Smooth muscle cell of the brain vasculature (primary cell): ENCODE measurements around the gene ASPG.

ENCODE experiments used
- DNase-seq: peaks from one replicate; pipeline ENCODE4 v3.0.0-alpha.2; 2012; ENCODE audit warnings: low read depth, low spot score

The ASPG gene

GRCh38 chr14:104093366-104094055 lies 8.0 kb downstream of the ASPG start:
- DNase-seq: no peak

DNA sequence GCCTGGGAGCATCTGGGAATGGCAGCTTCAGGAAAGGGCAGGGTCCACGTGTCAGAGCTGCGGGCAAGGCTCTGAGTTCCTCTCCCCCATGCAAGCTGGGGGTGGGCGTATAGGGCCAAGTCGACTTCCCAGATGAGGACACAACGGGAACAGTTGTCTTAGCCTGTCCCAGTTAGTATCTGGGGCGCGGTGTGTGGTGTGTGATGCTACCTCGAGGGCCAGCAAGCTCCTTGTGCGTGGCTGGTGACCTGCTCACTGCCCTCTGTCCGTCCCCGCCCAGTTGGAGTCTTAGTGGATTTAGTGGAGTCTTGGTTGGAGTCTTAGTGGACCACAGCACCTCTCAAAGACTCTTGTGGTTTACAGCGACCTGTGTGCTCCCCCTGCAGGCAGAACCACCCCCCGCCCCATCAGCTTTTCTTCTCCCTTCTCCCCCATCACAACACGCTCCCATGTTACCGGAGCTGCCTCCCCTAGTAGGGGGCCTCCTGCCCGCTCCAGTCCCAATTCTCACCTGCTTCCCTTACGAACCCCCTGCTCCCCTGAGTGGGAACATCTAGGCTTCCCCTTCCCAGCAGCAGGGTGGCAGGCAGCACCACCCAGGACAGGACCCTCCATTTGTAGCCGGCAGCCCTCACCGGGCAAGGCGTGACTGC lies 8.7 kb downstream of the ASPG start:
- no peak for DNase-seq

GRCh38 chr14:104094709-104095425 lies 9.4 kb downstream of the ASPG start:
- DNase-seq: no peak

- no peak for DNase-seq
Observed at GRCh38 chr14:104095426-104096310, 10.2 kb downstream of the ASPG start.

- no peak for DNase-seq
Observed at GRCh38 chr14:104096318-104096717, 10.8 kb downstream of the ASPG start.

DNA sequence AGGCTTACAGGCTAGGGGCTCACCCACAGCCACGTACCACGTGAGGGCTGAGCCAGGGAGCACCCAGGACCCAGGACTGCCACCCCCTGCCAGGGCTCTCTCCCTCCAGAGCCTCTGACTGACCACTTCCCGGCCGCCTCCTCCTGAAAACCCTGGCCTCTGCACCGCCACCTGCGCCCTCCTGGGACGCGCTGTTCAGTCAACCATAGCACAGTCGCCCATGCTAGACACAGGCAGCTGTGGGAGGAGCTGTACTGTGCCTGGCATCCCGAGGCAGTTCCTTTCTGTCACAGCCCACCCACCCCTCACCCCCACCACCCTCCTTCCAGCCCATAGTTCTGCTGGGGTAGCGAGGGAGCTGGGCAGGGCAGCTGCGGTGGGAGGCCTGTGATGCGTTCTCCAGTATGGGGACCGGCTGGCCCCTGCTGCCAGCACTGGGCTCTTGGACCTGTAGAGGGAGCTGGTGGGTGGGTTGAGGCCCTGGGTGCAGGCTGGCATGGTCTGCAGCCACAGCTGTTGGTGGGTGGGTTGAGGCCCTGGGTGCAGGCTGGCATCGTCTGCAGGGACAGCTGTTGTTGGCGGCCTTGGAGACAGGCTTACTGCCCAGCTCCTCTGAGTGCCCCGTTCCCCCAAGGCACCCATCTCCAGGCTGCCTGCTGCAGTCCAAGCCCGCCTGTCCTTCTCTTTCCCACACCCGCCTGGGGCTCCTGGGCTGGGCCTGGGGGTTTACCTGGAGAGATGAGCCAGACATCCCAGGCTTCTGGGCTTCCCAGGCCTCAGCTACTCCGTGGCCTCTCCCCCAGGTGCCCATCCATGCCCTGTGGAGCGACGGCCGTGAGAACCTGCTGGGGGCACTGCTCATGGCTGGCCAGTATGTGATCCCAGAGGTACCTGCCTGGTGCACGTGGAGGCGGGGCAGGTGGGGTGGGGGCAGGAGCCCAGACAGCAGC lies 11.5 kb downstream of the ASPG start:
- DNase-seq: no peak

DNA sequence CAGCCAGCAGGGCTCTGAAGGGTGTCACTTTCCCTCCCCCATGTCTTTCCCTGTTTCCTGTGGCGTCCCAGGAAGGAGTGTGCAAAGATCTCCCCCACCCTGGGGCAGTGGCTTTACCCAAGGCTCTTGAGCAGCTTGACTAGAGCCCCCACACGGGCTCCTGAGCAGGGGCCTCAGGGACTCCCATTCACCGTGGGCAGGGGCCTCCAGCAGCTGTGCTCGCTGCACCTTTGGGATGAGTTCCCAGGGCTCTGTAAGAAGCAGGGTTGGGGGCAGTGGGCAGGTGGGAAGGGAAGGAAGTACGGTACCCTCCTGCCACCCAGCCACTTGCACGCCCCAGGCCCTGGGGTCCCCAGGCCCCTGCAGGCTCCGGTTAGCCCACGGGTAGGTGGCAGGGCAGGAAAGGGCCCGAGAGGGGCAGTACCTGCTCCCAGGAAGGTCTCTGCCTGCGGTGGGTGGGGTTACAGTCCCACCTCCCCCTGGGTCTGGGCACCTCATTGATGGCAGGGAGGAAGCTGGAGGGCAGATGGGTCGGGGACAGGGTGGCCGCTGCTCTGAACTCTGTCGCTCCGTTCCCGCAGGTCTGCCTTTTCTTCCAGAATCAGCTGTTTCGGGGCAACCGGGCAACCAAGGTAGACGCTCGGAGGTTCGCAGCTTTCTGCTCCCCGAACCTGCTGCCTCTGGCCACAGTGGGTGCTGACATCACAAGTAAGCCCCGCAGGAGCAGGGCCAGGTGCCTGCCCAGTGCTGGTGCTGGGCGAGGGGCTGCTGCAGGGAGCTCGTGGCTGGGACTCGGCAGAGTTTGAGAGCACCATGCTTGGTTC lies 13.0 kb downstream of the ASPG start:
- no peak for DNase-seq

- DNase-seq: no peak
Observed at GRCh38 chr14:104099096-104100041, 13.9 kb downstream of the ASPG start.

DNA sequence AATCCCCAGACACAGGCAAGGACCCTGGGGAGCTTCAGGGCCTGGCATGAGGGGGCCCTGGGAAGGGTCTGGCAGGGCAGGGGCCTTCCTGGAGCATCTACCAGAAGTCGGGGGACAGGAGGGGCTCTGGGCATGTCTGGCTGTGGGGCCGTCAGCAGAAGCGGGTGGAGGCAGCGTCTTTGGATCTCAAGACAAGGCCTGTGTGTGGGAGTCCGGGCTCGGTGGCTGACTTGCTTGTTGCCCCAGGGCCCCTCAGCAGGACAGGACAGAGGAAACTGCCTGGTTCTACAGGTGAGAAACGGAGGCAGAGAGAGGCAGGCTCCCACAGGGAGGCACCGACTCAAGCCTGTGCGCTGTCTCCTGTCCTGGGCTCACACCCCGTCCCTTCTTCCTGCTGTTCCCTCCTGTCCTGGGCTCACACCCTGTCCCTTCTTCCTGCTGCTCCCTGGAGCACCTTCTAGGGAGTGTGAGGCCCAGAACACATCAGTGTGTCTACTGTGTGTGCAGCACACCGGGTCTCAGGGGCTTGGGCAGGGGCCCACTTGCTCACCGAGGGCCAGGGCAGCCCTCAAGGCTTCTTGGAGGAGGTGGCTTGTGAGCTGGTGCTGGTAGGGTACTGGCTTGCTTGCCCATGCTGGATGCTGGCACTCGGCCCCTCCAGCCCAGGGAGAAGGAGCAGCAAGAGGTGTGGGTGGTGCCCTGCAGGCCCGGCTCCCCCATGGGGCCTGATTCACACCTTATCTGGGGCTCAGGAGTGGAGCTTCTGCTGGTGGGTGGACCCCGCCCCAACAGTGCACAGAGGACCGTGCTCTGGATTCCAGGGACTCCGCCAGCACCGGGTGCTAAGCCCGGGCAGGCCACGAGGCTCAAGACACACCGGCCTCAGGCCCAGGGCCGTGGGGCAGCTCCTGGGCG lies 14.9 kb downstream of the ASPG start:
- no peak for DNase-seq

DNA sequence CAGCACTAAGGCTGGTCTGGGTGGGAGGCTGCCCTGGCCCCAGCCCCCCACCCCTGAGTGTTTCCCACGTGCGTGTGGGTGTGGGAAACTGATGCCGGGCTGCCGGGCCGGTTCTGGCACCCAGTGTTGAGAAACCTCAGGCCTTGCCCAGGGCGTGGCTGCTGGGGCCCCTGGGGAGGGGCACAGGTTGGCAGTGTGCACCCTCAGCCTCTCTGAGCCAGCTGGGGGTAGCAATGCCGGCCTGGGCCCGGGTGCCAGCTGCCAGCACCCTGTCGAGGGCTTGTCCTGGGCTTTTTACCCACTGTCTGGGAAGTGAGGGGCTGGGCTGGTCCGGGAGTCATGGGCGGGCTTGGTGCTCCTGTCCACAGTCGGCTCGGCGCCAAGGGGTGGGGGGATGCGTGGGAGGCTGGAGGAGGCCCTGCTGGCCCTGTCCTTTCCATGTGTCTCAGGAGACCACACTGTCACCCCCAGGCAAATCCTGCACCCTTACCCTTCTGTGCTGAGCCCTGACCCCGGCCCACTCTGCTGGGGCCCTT lies 15.7 kb downstream of the ASPG start:
- no peak for DNase-seq

- DNase-seq: no peak
Observed at GRCh38 chr14:104101651-104102281, 16.3 kb downstream of the ASPG start.

DNA sequence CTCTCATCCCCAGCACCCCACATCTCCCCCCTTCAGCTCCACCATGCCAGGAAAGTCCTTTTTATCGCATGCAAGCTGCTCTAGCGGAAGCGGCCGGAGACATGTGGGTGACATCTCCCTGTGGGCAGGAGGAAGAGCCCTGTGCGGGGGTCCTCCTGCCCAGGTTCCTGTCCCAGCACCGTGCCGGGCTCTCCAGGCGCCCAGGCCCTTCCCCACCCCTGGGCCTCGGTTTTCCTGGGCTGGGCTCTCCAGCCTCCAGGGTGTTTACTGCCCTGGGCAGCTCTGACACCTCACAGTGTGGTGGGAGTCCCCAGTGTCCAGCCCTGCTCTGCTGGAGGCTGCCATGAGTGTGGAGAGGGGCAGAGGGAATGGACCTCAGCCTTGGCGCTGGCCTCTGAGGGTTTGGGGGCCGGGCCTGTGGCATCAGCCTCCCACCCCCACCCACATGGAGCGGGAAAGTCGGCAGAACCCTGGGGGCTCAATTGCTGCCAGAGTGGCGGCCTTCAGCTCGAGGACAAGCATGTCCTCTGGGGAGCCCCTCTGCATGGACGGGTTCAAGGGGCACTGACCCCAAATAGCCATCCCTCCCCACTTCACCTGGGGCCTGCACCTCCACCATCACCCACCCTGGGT lies 16.9 kb downstream of the ASPG start:
- no peak for DNase-seq

DNA sequence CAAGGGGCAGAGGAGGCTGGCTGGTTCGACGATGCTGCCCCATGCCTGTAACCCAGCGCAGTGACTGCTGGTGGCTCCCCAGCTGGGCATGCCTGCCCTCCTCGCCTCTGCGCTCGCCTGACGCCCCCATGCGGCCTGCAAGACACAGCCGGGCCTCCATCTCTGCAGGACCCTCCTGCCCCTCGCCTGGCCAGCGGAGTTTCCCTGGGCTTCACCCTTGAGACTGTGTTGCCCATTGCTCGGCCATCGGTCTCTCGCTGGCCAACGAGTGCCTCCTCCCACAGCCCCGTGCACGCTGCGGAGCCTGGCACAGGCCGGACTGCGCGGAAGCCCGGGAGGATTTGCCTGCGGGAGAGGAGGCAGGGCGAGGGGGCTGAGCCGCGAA lies 17.6 kb downstream of the ASPG start:
- no peak for DNase-seq

- no peak for DNase-seq
Observed at GRCh38 chr14:104103446-104104075, 18.1 kb downstream of the ASPG start.

DNA sequence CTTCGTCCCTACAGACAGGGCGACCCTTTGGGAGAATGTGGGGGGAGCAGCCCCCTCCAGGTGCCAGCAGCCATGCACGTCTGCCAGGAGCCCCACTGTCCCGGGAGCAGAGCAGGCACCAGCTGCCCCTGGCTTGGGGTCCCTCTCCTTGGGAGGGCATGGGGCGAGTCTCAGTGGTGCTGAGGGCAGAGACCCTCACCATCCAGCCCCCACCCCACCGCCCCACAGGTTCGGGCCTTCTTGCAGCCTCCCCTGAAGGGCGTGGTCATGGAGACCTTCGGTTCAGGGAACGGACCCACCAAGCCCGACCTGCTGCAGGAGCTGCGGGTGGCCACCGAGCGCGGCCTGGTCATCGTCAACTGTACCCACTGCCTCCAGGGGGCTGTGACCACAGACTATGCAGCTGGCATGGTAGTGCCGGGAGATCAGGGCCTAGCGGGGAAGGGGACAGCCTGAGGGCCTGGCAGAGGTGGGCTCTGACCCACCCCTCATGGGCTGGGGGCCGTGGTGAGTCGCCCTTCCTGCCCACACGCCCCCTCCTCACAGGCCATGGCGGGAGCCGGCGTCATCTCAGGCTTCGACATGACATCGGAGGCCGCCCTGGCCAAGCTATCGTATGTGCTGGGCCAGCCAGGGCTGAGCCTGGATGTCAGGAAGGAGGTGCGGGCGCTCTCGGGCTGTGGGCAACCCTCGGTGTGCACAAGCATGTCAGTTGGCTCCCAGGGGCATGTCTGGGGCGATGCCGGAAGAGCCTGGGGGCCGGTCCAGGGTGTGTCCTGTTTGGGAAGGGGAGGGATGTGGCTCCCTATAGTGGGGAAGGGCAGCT lies 18.8 kb downstream of the ASPG start:
- no peak for DNase-seq
